Activated naive CD8-positive, alpha-beta T cell treated with anti-CD3 and anti-CD28 coated beads, Interleukin-2, amount 10 ng/mL, durations not matched to agents 7 days and 5 days (primary cell): ENCODE results near the gene PPP1R9B. TPM values are rescaled to one million over a fixed set of nuclear protein-coding genes. Genes with fewer than 3 reads are reported as not detected.

Experiments
- ATAC-seq: fragments of 150-1000 bp; cut with Tn5 transposase; one replicate; pipeline ENCODE4 v1.10.0; 2021; ENCODE audit warnings: low read depth, moderate library complexity
- POLR2A ChIA-PET: fragments of 350-600 bp; sonication (Branson Sonifier 250); formaldehyde crosslinking; loops from one replicate; lab custom pipeline; 2021; ENCODE audit warnings: antibody characterized with exemption; lab: Charles Lee
- DNase-seq: peaks from one replicate; pipeline ENCODE4 v3.0.0; 2021
- H3K27ac Mint-ChIP-seq: one replicate; pipeline ENCODE4 v1.8.0; 2022; ENCODE audit warnings: mild to moderate bottlenecking, mixed read lengths
- H3K27me3 Mint-ChIP-seq: one replicate; pipeline ENCODE4 v1.8.0; 2022; ENCODE audit warnings: mild to moderate bottlenecking, moderate library complexity, mixed read lengths
- H3K36me3 Mint-ChIP-seq: one replicate; pipeline ENCODE4 v1.8.0; 2021; ENCODE audit warnings: mild to moderate bottlenecking, mixed read lengths
- H3K4me1 Mint-ChIP-seq: one replicate; pipeline ENCODE4 v1.8.0; 2021; ENCODE audit warnings: mixed read lengths
- H3K4me3 Mint-ChIP-seq: one replicate; pipeline ENCODE4 v1.8.0; 2022; ENCODE audit warnings: mild to moderate bottlenecking, moderate library complexity, mixed read lengths
- H3K9me3 Mint-ChIP-seq: one replicate; pipeline ENCODE4 v1.8.0; 2021; ENCODE audit warnings: mixed read lengths
- total RNA-seq, 2 experiments: library from RNA; stranded (reverse); gene quantifications; one replicate each; pipeline ENCODE4 v1.2.3, GENCODE V29; 2021

PPP1R9B gene
- total RNA-seq, 2 experiments from 2014 or later: 114 to 116 TPM

- H3K27me3 Mint-ChIP-seq: peaks cover 45% of the 10 kb centered on the region
- H3K4me3 Mint-ChIP-seq: no peak overlapping the region
- POLR2A ChIA-PET: interaction anchor here (0.5 kb wide), 1 partner anchor 76 kb away, joined by 3 read pairs; no protein-coding TSS in a partner anchor
- no peak for DNase-seq
- ATAC-seq: peak; percentile 20
- no peaks in the 10 kb centered on the region for H3K9me3 Mint-ChIP-seq
- H3K36me3 Mint-ChIP-seq: no peaks in the 10 kb centered on the region
- peaks cover 12% of the 10 kb centered on the region for H3K4me1 Mint-ChIP-seq
- H3K27ac Mint-ChIP-seq: no peak overlapping the region
Measured at GRCh38 chr17:50123649-50124349, 26.7 kb downstream of the PPP1R9B start.

- POLR2A ChIA-PET: no interaction called here
- peaks cover 7% of the 10 kb centered on the region for H3K4me1 Mint-ChIP-seq
- no peak overlapping the region for H3K27ac Mint-ChIP-seq
- DNase-seq: no peak
- H3K9me3 Mint-ChIP-seq: no peaks in the 10 kb centered on the region
- peaks cover 43% of the 10 kb centered on the region for H3K27me3 Mint-ChIP-seq
- no peaks in the 10 kb centered on the region for H3K36me3 Mint-ChIP-seq
- no peak for ATAC-seq
- no peak overlapping the region for H3K4me3 Mint-ChIP-seq
Measured at GRCh38 chr17:50122945-50123344, 27.5 kb downstream of the PPP1R9B start.

GRCh38 chr17:50120475-50121253 lies 29.8 kb downstream of the PPP1R9B start:
- Mint-ChIP-seq H3K27me3 (peaks cover 50% of the 10 kb centered on the region), H3K4me3 (no peak overlapping the region), H3K36me3 (no peaks in the 10 kb centered on the region), H3K4me1 (peaks cover 6% of the 10 kb centered on the region), H3K9me3 (no peaks in the 10 kb centered on the region), H3K27ac (no peak overlapping the region)
- DNase-seq (no peak), ATAC-seq (no peak)
- POLR2A ChIA-PET: no interaction called here

- no peak for ATAC-seq
Measured at GRCh38 chr17:50118828-50119218, 31.7 kb downstream of the PPP1R9B start.

GRCh38 chr17:50118076-50118827 lies 32.2 kb downstream of the PPP1R9B start:
- H3K27me3 Mint-ChIP-seq: peaks cover 52% of the 10 kb centered on the region
- peaks cover 12% of the 10 kb centered on the region for H3K4me1 Mint-ChIP-seq
- H3K4me3 Mint-ChIP-seq: no peak overlapping the region
- DNase-seq: no peak
- no peak for ATAC-seq
- no peak overlapping the region for H3K27ac Mint-ChIP-seq
- no peaks in the 10 kb centered on the region for H3K9me3 Mint-ChIP-seq
- no peaks in the 10 kb centered on the region for H3K36me3 Mint-ChIP-seq
- POLR2A ChIA-PET: interaction anchor here (1.1 kb wide), 1 partner anchor 43 kb away, joined by 4 read pairs; no protein-coding TSS in a partner anchor

More at GRCh38 chr17:50118828-50119218, 31.7 kb downstream of the PPP1R9B start:
- H3K27ac Mint-ChIP-seq: no peak overlapping the region
- no peak for DNase-seq
- no peaks in the 10 kb centered on the region for H3K36me3 Mint-ChIP-seq
- H3K4me3 Mint-ChIP-seq: no peak overlapping the region
- POLR2A ChIA-PET: interaction anchor here (1.1 kb wide), 1 partner anchor 42 kb away, joined by 4 read pairs; no protein-coding TSS in a partner anchor
- peaks cover 52% of the 10 kb centered on the region for H3K27me3 Mint-ChIP-seq
- H3K4me1 Mint-ChIP-seq: peaks cover 12% of the 10 kb centered on the region
- H3K9me3 Mint-ChIP-seq: no peaks in the 10 kb centered on the region

- DNase-seq (peak; percentile 81), ATAC-seq (peak; percentile 90)
- Mint-ChIP-seq H3K36me3 (no peaks in the 10 kb centered on the region), H3K4me1 (peaks cover 12% of the 10 kb centered on the region), H3K9me3 (no peaks in the 10 kb centered on the region), H3K27me3 (peaks cover 52% of the 10 kb centered on the region), H3K4me3 (peak overlapping the region; percentile 75), H3K27ac (no peak overlapping the region)
- POLR2A ChIA-PET: interaction anchor here (0.7 to 1.0 kb wide), 2 partner anchors 17 to 46 kb away, joined by 3 read pairs; no protein-coding TSS in a partner anchor
Measured at GRCh38 chr17:50117202-50118051, 33.0 kb downstream of the PPP1R9B start.

GRCh38 chr17:50115756-50116155 lies 34.7 kb downstream of the PPP1R9B start:
- no peak overlapping the region for H3K27ac Mint-ChIP-seq
- ATAC-seq: no peak
- no peak for DNase-seq
- no peak overlapping the region for H3K4me3 Mint-ChIP-seq
- H3K4me1 Mint-ChIP-seq: peaks cover 12% of the 10 kb centered on the region
- H3K9me3 Mint-ChIP-seq: no peaks in the 10 kb centered on the region
- H3K36me3 Mint-ChIP-seq: no peaks in the 10 kb centered on the region
- H3K27me3 Mint-ChIP-seq: peaks cover 45% of the 10 kb centered on the region
- POLR2A ChIA-PET: interaction anchor here (0.6 kb wide), 1 partner anchor 54 kb away, joined by 3 read pairs; no protein-coding TSS in a partner anchor

- Mint-ChIP-seq H3K27ac (no peak overlapping the region), H3K4me1 (peaks cover 12% of the 10 kb centered on the region), H3K36me3 (no peaks in the 10 kb centered on the region), H3K4me3 (no peak overlapping the region), H3K27me3 (peaks cover 37% of the 10 kb centered on the region), H3K9me3 (no peaks in the 10 kb centered on the region)
- peak; percentile 57 for ATAC-seq
- DNase-seq: no peak
- POLR2A ChIA-PET: interaction anchor here (1.4 kb wide), 1 partner anchor 16 kb away, joined by 3 read pairs; no protein-coding TSS in a partner anchor
Measured at GRCh38 chr17:50114849-50115357, 35.6 kb downstream of the PPP1R9B start.

- no peak for ATAC-seq
- Mint-ChIP-seq H3K36me3 (no peaks in the 10 kb centered on the region), H3K27ac (no peak overlapping the region), H3K27me3 (peaks cover 32% of the 10 kb centered on the region), H3K4me1 (peaks cover 12% of the 10 kb centered on the region), H3K4me3 (no peak overlapping the region), H3K9me3 (no peaks in the 10 kb centered on the region)
- POLR2A ChIA-PET: interaction anchor here (1.3 to 1.4 kb wide), 2 partner anchors 17 to 20 kb away, joined by 3 read pairs; partner anchors contain the start of gene PDK2
- no peak for DNase-seq
Measured at GRCh38 chr17:50114401-50114800, 36.1 kb downstream of the PPP1R9B start.

- POLR2A ChIA-PET: interaction anchor here (1.3 to 1.4 kb wide), 2 partner anchors 18 to 19 kb away, joined by 3 read pairs; partner anchors contain the start of gene PDK2
- H3K27ac Mint-ChIP-seq: no peak overlapping the region
- ATAC-seq (no peak), DNase-seq (no peak)
- H3K4me3 Mint-ChIP-seq: no peak overlapping the region
- H3K4me1 Mint-ChIP-seq: peaks cover 12% of the 10 kb centered on the region
- peaks cover 28% of the 10 kb centered on the region for H3K27me3 Mint-ChIP-seq
- H3K9me3 Mint-ChIP-seq: no peaks in the 10 kb centered on the region
- H3K36me3 Mint-ChIP-seq: no peaks in the 10 kb centered on the region
Measured at GRCh38 chr17:50113624-50114320, 36.7 kb downstream of the PPP1R9B start.

- no peak overlapping the region for H3K4me3 Mint-ChIP-seq
- peaks cover 10% of the 10 kb centered on the region for H3K4me1 Mint-ChIP-seq
- DNase-seq (no peak), ATAC-seq (no peak)
- no peaks in the 10 kb centered on the region for H3K9me3 Mint-ChIP-seq
- peaks cover 21% of the 10 kb centered on the region for H3K27me3 Mint-ChIP-seq
- no peak overlapping the region for H3K27ac Mint-ChIP-seq
- H3K36me3 Mint-ChIP-seq: no peaks in the 10 kb centered on the region
- POLR2A ChIA-PET: no interaction called here
Measured at GRCh38 chr17:50112694-50113093, 37.8 kb downstream of the PPP1R9B start.
